ENCODE results near the gene ADAP1.

Gene ADAP1

GRCh38 chr7:918441-919113, 35.9 kb downstream of the ADAP1 start:
- Histone ChIP-seq H3K36me3 (replicated peaks) (no peaks in the 10 kb centered on the region), H3K4me3 (ENCODE audit: low read depth, low read length) (no peak overlapping the region), H3K27me3 (replicated peaks) (no peaks in the 10 kb centered on the region), H3K27ac (no peak overlapping the region)
- TF ChIP-seq CTCF (IDR thresholded peaks at IDR 0.05; ENCODE audit: low read depth, low read length, missing control alignments) = no peak
- no peak for DNase-seq
- in situ Hi-C loops (cut with HindIII; ENCODE audit: low pct_ligation_motif_present, low sequenced_read_pairs) = no loop called here

GRCh38 chr7:918118-918425, 36.4 kb downstream of the ADAP1 start:
- Histone ChIP-seq H3K36me3 (replicated peaks) (no peaks in the 10 kb centered on the region), H3K27ac (no peak overlapping the region), H3K27me3 (replicated peaks) (no peaks in the 10 kb centered on the region), H3K4me3 (ENCODE audit: low read depth, low read length) (no peak overlapping the region)
- no peak for DNase-seq
- in situ Hi-C loops (cut with HindIII; ENCODE audit: low pct_ligation_motif_present, low sequenced_read_pairs) = no loop called here
- no peak for TF ChIP-seq CTCF (IDR thresholded peaks at IDR 0.05; ENCODE audit: low read depth, low read length, missing control alignments)

- TF ChIP-seq CTCF (IDR thresholded peaks at IDR 0.05; ENCODE audit: low read depth, low read length, missing control alignments) = no peak
- Histone ChIP-seq H3K27ac (no peak overlapping the region), H3K36me3 (replicated peaks) (no peaks in the 10 kb centered on the region), H3K4me3 (ENCODE audit: low read depth, low read length) (no peak overlapping the region), H3K27me3 (replicated peaks) (no peaks in the 10 kb centered on the region)
- in situ Hi-C loops (cut with HindIII; ENCODE audit: low pct_ligation_motif_present, low sequenced_read_pairs) = no loop called here
- DNase-seq = no peak
Observed at GRCh38 chr7:917255-918117, 37.0 kb downstream of the ADAP1 start.

- DNase-seq = no peak
- Histone ChIP-seq H3K27ac (no peak overlapping the region), H3K4me3 (ENCODE audit: low read depth, low read length) (no peak overlapping the region), H3K36me3 (replicated peaks) (no peaks in the 10 kb centered on the region), H3K27me3 (replicated peaks) (no peaks in the 10 kb centered on the region)
- no peak for TF ChIP-seq CTCF (IDR thresholded peaks at IDR 0.05; ENCODE audit: low read depth, low read length, missing control alignments)
- in situ Hi-C loops (cut with HindIII; ENCODE audit: low pct_ligation_motif_present, low sequenced_read_pairs) = no loop called here
Observed at GRCh38 chr7:916291-916941, 38.1 kb downstream of the ADAP1 start.

GRCh38 chr7:915291-916218, 38.9 kb downstream of the ADAP1 start:
- in situ Hi-C loops (cut with HindIII; ENCODE audit: low pct_ligation_motif_present, low sequenced_read_pairs) = no loop called here
- Histone ChIP-seq H3K4me3 (ENCODE audit: low read depth, low read length) (no peak overlapping the region), H3K27me3 (replicated peaks) (no peaks in the 10 kb centered on the region), H3K27ac (no peak overlapping the region), H3K36me3 (replicated peaks) (no peaks in the 10 kb centered on the region)
- no peak for TF ChIP-seq CTCF (IDR thresholded peaks at IDR 0.05; ENCODE audit: low read depth, low read length, missing control alignments)
- no peak for DNase-seq
